ENCODE data around the gene HES4. TPM values are rescaled to one million over a fixed set of nuclear protein-coding genes. Genes with fewer than 3 reads are reported as not detected.

Gene HES4
- total and polyA plus RNA-seq, 10 of the 15 experiments (the other 5 are each of a cell fraction or from before 2014, with no cell fraction given) = 0.44 to 1.7 (median 0.85) TPM; not detected in 5

GRCh38 chr1:996851-997712 lies 2.8 kb downstream of the HES4 start (continued):
- TF ChIP-seq POU2F2 (IDR thresholded peaks at IDR 0.05; ENCODE audit: borderline replicate concordance, low read depth, low read length) (no peak), BCLAF1 (IDR thresholded peaks at IDR 0.05) (no peak), EGR1 (IDR thresholded peaks at IDR 0.05; ENCODE audit: borderline replicate concordance in 1 of 2, low read depth in 2 of 2, low read length in 2 of 2) (no peak), NFXL1 (IDR thresholded peaks at IDR 0.05; ENCODE audit: borderline replicate concordance) (no peak), MYB (IDR thresholded peaks at IDR 0.05; ENCODE audit: borderline replicate concordance, low read depth, low read length) (no peak), ATF2 (IDR thresholded peaks at IDR 0.05; ENCODE audit: low read length) (no peak), SMARCA5 (IDR thresholded peaks at IDR 0.05) (no peak), CBX5 (IDR thresholded peaks at IDR 0.05; ENCODE audit: low read depth) (no peak), STAT1 (conservative IDR thresholded peaks at IDR 0.05) (no peak), MTA3 (IDR thresholded peaks at IDR 0.05; ENCODE audit: borderline replicate concordance, low read length) (no peak)
- TF ChIP-seq, protein P1, sequence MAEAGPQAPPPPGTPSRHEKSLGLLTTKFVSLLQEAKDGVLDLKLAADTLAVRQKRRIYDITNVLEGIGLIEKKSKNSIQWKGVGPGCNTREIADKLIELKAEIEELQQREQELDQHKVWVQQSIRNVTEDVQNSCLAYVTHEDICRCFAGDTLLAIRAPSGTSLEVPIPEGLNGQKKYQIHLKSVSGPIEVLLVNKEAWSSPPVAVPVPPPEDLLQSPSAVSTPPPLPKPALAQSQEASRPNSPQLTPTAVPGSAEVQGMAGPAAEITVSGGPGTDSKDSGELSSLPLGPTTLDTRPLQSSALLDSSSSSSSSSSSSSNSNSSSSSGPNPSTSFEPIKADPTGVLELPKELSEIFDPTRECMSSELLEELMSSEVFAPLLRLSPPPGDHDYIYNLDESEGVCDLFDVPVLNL (IDR thresholded peaks at IDR 0.05; ENCODE audit: low read depth, low read length) = no peak

Data from GM12878 (cell line).